IMR-90 (cell line): ENCODE data around the gene IL12A. TPM values are rescaled to one million over a fixed set of nuclear protein-coding genes. Genes with fewer than 3 reads are reported as not detected.
A peak's percentile ranks its signal among the peaks of the same experiment; 100 is the strongest.

Experiments
- CEBPB ChIP-seq: IDR thresholded peaks from 2 replicates; pipeline ENCODE4 v1.6.1; 2012; ENCODE audit warnings: low read depth, low read length, improper control_type of control experiment
- SMC3 ChIP-seq: fragments of 150-350 bp; IDR thresholded peaks from 2 replicates; pipeline ENCODE4 v1.6.1; 2016; ENCODE audit warnings: low read depth, mild to moderate bottlenecking, antibody characterized with exemption, low read length, moderate library complexity
- polyA plus RNA-seq, 3 experiments: library from polyadenylated mRNA; depleted of rRNA; stranded (reverse); fragments of >200 nt; gene quantifications; 2 replicates each; pipeline ENCODE4 v1.2.3, GENCODE V29; 2012; ENCODE audit warnings: low replicate concordance in 1 of 3
- total RNA-seq: library from RNA; depleted of rRNA; stranded (reverse); fragments of >200 nt; gene quantifications from 2 replicates; pipeline ENCODE4 v1.2.3, GENCODE V29; 2012
- TF ChIP-seq, protein P1 (sequence below): fragments of 150-350 bp; IDR thresholded peaks from 2 replicates; pipeline ENCODE4 v1.6.1; 2017; ENCODE audit warnings: mild to moderate bottlenecking, antibody characterized with exemption, low read length, low read depth

Gene IL12A
- total and polyA plus RNA-seq, 2 of the 4 experiments (the other 2 are of a cell fraction), result 0.90 to 2.9 TPM

DNA sequence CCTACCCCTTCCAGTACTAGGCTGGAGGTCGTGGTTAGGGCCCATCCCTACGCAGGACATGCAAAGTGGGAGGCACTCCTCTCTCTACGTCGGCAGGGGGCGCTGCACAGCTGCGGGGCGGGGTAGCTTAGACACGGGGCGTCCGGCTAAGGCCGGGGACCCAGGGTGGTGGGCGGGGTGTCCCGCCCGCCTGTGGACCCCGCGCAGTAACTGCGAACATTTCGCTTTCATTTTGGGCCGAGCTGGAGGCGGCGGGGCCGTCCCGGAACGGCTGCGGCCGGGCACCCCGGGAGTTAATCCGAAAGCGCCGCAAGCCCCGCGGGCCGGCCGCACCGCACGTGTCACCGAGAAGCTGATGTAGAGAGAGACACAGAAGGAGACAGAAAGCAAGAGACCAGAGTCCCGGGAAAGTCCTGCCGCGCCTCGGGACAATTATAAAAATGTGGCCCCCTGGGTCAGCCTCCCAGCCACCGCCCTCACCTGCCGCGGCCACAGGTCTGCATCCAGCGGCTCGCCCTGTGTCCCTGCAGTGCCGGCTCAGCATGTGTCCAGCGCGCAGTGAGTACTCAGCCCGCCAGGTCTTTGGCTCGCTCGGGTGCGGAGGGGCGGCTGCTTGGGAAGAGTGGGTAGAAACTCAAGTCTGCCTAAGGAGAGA is at the start of gene IL12A (continued):
- TF ChIP-seq CEBPB, result no peak
- TF ChIP-seq, protein P1, sequence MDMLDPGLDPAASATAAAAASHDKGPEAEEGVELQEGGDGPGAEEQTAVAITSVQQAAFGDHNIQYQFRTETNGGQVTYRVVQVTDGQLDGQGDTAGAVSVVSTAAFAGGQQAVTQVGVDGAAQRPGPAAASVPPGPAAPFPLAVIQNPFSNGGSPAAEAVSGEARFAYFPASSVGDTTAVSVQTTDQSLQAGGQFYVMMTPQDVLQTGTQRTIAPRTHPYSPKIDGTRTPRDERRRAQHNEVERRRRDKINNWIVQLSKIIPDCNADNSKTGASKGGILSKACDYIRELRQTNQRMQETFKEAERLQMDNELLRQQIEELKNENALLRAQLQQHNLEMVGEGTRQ, result no peak
- peak; percentile 53 for TF ChIP-seq SMC3
